Gastrocnemius medialis (tissue), 4 donors: ENCODE measurements around the gene PRKD1. TPM values are rescaled to one million over a fixed set of nuclear protein-coding genes. Genes with fewer than 3 reads are reported as not detected.

Experiments used
- ATAC-seq, 2 donors: fragments of 150-250 bp; one replicate each; pipeline ENCODE4 v1.9.1; 2016
- DNase-seq, 2 donors: peaks; one replicate each; pipeline ENCODE4 v3.0.0-alpha.2; 2019
- H3K27ac ChIP-seq, 4 donors: fragments of 200-600 bp; sonication (generic); 1 replicate in 1 of 4; 2 replicates in 3 of 4; pipeline ENCODE4 v1.5.1; 2016 to 2018; ENCODE audit warnings: mild to moderate bottlenecking in 2 of 4, moderate library complexity in 1 of 4
- H3K27me3 ChIP-seq, 3 donors: fragments of 200-600 bp; sonication (generic) in 2 of 3; 1 replicate in 1 of 3; 2 replicates in 2 of 3; pipeline versions ENCODE4 v1.5.1 to v1.6.0; 2016 to 2019; ENCODE audit warnings: mild to moderate bottlenecking in 1 of 3, moderate library complexity in 1 of 3
- H3K36me3 ChIP-seq, 2 donors: fragments of 200-600 bp; sonication (generic) in 1 of 2; one replicate each; pipeline ENCODE4 v1.5.1; 2017 to 2018
- H3K4me1 ChIP-seq, 2 donors: fragments of 200-600 bp; sonication (generic) in 1 of 2; one replicate each; pipeline ENCODE4 v1.5.1; 2016 to 2017; ENCODE audit warnings: mild to moderate bottlenecking in 2 of 2
- H3K4me3 ChIP-seq, 4 donors: fragments of 200-600 bp; sonication (generic) in 3 of 4; 1 replicate in 1 of 4; 2 replicates in 3 of 4; pipeline ENCODE4 v1.5.1; 2016 to 2019; ENCODE audit warnings: mild to moderate bottlenecking in 2 of 4
- H3K9me3 ChIP-seq, 3 donors: fragments of 200-600 bp; sonication (generic) in 2 of 3; 1 replicate in 1 of 3; 2 replicates in 2 of 3; pipeline ENCODE4 v1.5.1; 2016 to 2019
- POLR2A ChIP-seq, 2 donors: fragments of 450-650 bp; IDR thresholded peaks; one replicate each; pipeline ENCODE4 v1.6.1; 2017; ENCODE audit warnings: antibody characterized with exemption in 2 of 2, mild to moderate bottlenecking in 2 of 2, moderate library complexity in 2 of 2
- in situ Hi-C, 4 donors: fragments of 200-750 bp; cut with MboI; loops; one replicate each; pipeline versions ENCODE4 v1.15.0 to v1.8.0; 2017; ENCODE audit warnings: low sequenced_read_pairs in 4 of 4
- intact Hi-C: fragments of 100-400 bp; cut with DNase I; formaldehyde crosslinking; loops from one replicate; pipeline ENCODE4 v1.15.1; 2023; ENCODE audit warnings: low total_unique reads
- total RNA-seq, 4 donors: library from RNA; depleted of rRNA; stranded (reverse); fragments of >200 nt; gene quantifications; one replicate each; pipeline versions ENCODE4 v1.1.0 to v1.2.3, GENCODE V29; 2016
- TF ChIP-seq, protein P1 (sequence below), 5 experiments: fragments of 450-650 bp in 3 of 5; fragments of 200-600 bp in 2 of 5; sonication (generic) in 2 of 5; IDR thresholded peaks in 4 of 5; conservative IDR thresholded peaks in 1 of 5; 1 replicate in 4 of 5; 2 replicates in 1 of 5; pipeline ENCODE4 v1.5.1; 2016 to 2019; ENCODE audit warnings: antibody characterized with exemption in 5 of 5, mild to moderate bottlenecking in 3 of 5, moderate library complexity in 3 of 5

The PRKD1 gene
- total RNA-seq, 4 donors from 2014 or later = 1.5 to 4.1 (median 1.7) TPM

DNA sequence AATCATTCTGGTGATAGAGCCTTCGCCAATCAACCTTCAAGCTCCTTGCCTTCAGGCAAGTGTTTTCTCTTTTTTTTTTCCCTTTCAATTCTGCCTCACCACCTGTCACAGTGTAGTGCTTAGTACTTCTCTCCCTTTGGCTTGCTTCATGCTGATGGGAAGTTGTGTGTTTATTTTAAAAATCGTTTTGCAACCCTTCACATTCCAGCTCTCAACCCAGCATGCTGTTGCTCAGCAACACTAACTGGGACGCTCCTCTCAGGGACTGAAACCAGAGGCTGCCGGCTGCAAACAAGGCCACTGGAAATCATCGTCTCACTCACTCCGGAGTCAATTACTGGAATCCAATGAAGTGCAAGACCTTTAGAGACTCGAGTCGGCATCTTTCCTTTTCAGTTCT is 342.7 kb downstream of the PRKD1 start:
- in situ Hi-C loops = no loop called here
- TF ChIP-seq, protein P1, sequence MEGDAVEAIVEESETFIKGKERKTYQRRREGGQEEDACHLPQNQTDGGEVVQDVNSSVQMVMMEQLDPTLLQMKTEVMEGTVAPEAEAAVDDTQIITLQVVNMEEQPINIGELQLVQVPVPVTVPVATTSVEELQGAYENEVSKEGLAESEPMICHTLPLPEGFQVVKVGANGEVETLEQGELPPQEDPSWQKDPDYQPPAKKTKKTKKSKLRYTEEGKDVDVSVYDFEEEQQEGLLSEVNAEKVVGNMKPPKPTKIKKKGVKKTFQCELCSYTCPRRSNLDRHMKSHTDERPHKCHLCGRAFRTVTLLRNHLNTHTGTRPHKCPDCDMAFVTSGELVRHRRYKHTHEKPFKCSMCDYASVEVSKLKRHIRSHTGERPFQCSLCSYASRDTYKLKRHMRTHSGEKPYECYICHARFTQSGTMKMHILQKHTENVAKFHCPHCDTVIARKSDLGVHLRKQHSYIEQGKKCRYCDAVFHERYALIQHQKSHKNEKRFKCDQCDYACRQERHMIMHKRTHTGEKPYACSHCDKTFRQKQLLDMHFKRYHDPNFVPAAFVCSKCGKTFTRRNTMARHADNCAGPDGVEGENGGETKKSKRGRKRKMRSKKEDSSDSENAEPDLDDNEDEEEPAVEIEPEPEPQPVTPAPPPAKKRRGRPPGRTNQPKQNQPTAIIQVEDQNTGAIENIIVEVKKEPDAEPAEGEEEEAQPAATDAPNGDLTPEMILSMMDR (IDR thresholded peaks at IDR 0.05 in 4 of 5, conservative IDR thresholded peaks at IDR 0.05 in 1 of 5) = no peak
- no peak for TF ChIP-seq POLR2A (IDR thresholded peaks at IDR 0.05)
- Histone ChIP-seq H3K36me3 (no peaks in the 10 kb centered on the region), H3K9me3 (no peaks in the 10 kb centered on the region), H3K27ac (no peak overlapping the region), H3K4me3 (no peak overlapping the region), H3K27me3 (no peaks in the 10 kb centered on the region), H3K4me1 (peaks cover 6 to 7% of the 10 kb centered on the region in 2 donors)
- intact Hi-C loops = no loop called here
- peak; percentile 60 to 64 for ATAC-seq
- peak in 1 of 2 donors; percentile 12 for DNase-seq

DNA sequence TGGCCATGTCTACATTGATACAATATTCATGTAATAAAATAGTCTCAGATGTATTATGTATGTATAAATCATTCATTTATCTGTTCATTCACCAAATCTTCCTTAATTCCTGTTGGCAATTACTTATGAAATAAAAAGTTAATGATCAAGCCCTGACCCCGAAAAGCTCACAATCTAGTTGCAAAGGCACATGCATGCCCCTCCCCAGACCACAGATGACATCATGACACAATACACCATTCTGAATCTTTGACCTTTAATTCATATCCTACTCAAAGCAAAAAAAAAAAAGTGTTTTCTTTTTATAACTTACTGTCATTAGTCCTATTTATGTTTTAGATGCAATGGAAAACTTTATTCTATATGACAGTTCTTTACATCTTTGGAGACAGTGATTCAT is 346.9 kb downstream of the PRKD1 start:
- TF ChIP-seq POLR2A (IDR thresholded peaks at IDR 0.05) = no peak
- TF ChIP-seq, protein P1 (IDR thresholded peaks at IDR 0.05 in 4 of 5, conservative IDR thresholded peaks at IDR 0.05 in 1 of 5) = no peak
- H3K36me3 ChIP-seq = no peaks in the 10 kb centered on the region
- no peaks in the 10 kb centered on the region for H3K27me3 ChIP-seq
- in situ Hi-C loops = no loop called here
- no peak for ATAC-seq
- intact Hi-C loops = no loop called here
- no peak overlapping the region for H3K4me3 ChIP-seq
- no peaks in the 10 kb centered on the region for H3K9me3 ChIP-seq
- no peak for DNase-seq
- peaks cover 6 to 7% of the 10 kb centered on the region in 2 donors for H3K4me1 ChIP-seq
- no peak overlapping the region for H3K27ac ChIP-seq

DNA sequence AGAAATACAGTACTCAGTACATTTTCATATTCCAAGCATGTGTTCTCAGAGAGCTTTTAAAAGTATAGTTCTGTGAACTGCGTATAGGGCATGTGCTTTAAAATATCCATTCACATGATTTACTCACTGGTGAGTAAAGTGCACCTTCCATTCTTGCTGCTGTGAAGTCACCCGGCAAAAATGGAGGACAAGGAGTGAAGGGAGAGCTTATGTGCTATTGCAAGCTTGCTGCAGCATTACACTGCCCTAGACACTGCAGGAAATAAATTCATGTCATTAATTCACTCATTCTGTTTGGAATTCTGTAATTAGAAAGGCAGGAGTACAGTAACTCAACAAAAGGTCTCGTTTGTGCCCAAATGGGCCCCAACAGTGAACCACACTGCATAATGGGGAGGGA is 347.8 kb downstream of the PRKD1 start:
- Histone ChIP-seq H3K27me3 (no peaks in the 10 kb centered on the region), H3K4me1 (peaks cover 1 to 2% of the 10 kb centered on the region in 2 donors), H3K9me3 (no peaks in the 10 kb centered on the region), H3K27ac (no peak overlapping the region), H3K4me3 (no peak overlapping the region), H3K36me3 (no peaks in the 10 kb centered on the region)
- DNase-seq = no peak
- in situ Hi-C loops = no loop called here
- TF ChIP-seq POLR2A (IDR thresholded peaks at IDR 0.05) = no peak
- TF ChIP-seq, protein P1 (IDR thresholded peaks at IDR 0.05 in 4 of 5, conservative IDR thresholded peaks at IDR 0.05 in 1 of 5) = no peak
- intact Hi-C loops = no loop called here
- no peak for ATAC-seq

DNA sequence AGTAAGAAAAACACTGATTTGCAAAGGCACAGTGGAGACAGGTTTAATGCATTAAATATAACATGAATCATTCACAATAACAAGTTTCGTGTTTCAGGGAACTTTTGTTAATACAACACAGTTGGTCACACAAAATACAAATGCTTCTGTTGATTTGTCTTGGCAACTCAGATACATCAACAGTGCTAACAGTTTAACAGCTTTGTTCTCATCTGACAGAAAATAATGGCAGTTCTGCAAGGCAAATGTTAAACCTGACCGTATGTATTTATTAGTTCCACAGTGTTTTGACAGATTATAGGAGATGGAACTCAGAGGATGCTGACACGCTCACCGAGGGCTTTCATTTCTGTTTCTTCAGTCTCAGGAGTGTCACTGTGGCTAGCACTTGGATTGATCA is 350.7 kb downstream of the PRKD1 start:
- Histone ChIP-seq H3K36me3 (no peaks in the 10 kb centered on the region), H3K9me3 (no peaks in the 10 kb centered on the region), H3K4me3 (no peak overlapping the region), H3K27me3 (no peaks in the 10 kb centered on the region), H3K4me1 (no peaks in the 10 kb centered on the region), H3K27ac (no peak overlapping the region)
- intact Hi-C loops (no loop called here), in situ Hi-C loops (no loop called here)
- TF ChIP-seq, protein P1 (IDR thresholded peaks at IDR 0.05 in 4 of 5, conservative IDR thresholded peaks at IDR 0.05 in 1 of 5) = no peak
- no peak for TF ChIP-seq POLR2A (IDR thresholded peaks at IDR 0.05)
- ATAC-seq = no peak
- no peak for DNase-seq

DNA sequence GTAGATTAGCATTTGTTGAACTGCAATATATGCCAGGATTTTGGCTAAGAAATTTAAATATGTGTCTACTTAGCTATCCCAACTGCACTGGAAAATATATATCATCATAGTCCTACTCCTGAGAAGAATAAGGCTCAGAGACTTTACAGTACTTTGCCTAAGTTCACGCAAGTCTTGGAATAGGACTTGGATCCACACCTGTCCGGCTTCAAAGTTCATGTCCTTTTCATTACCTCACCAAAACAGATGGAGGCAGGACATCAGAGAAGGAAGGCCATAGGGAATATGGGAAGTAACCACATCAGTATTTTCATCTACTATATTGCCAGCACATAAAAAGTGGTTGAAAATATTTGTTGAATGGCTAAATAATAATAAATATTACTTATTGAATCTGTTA is 358.5 kb downstream of the PRKD1 start:
- Histone ChIP-seq H3K9me3 (no peaks in the 10 kb centered on the region), H3K36me3 (no peaks in the 10 kb centered on the region), H3K4me3 (no peak overlapping the region), H3K4me1 (no peaks in the 10 kb centered on the region), H3K27ac (no peak overlapping the region), H3K27me3 (no peaks in the 10 kb centered on the region)
- in situ Hi-C loops (loop anchor here in 1 of 4 donors (10.0 to 25.0 kb wide), 2 partner anchors 436 to 643 kb away; no protein-coding TSS in a partner anchor), intact Hi-C loops (no loop called here)
- TF ChIP-seq POLR2A (IDR thresholded peaks at IDR 0.05) = no peak
- TF ChIP-seq, protein P1 (IDR thresholded peaks at IDR 0.05 in 4 of 5, conservative IDR thresholded peaks at IDR 0.05 in 1 of 5) = no peak
- DNase-seq (no peak), ATAC-seq (no peak)
